HG03378 (cell line): Measurements from ENCODE around the gene SHFL.

Source experiments
- ATAC-seq: cut with Tn5 transposase; IDR thresholded peaks from one replicate; pipeline ENCODE4 v1.9.1; 2021; ENCODE audit warnings: mild to moderate bottlenecking, moderate library complexity; ENCODE audit not compliant: unreplicated experiment

SHFL gene

DNA sequence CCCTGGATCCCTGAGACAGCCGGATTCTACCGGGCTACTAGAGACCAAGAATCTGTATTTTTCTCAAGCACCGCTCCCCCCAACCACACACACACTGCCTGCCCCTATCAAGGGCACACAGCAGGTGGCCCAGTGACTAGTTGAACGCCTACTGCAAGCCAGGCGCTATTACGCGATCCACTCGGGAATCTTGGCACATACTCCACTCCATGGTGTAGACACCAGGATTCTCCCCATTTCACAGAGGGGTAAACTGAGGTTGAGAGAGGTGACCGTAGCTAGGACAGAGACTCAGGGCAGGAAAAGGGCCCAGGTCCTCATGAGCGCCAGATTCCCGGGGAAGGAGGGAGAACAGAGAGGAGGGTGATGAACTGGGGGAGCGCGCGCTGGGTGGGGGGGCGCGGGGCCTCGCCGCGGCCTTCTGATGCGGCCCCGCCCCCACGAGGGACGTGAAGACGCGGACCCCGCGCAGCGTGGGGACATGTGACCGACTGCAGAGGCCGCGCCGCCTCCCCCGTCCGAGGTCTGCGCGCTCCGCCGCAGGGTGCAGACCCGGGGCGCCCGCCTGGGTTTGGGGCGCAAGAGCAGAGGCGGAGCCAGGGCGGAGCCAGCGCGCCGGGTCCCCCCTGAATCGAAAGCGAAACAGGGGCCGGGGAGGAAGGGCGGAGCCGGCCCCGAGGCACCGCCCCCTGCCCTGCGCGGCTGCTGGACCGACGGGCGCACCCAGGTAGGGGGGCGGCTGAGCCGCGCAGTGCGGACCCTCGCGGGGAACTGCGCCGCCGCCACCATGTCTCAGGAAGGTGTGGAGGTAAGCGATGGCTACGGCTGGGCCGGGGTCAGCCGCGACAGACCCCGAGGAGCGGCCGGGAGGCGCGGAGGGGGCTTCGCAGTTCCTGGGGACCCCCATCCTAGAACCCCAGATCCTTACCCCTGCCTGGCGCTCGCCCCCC lies at the start of gene SHFL:
SHFL (plus strand) TSS at position 677 of the 950 bp plus-strand sequence; CDS start at position 788, 111 bp downstream.
- no peak for ATAC-seq

DNA sequence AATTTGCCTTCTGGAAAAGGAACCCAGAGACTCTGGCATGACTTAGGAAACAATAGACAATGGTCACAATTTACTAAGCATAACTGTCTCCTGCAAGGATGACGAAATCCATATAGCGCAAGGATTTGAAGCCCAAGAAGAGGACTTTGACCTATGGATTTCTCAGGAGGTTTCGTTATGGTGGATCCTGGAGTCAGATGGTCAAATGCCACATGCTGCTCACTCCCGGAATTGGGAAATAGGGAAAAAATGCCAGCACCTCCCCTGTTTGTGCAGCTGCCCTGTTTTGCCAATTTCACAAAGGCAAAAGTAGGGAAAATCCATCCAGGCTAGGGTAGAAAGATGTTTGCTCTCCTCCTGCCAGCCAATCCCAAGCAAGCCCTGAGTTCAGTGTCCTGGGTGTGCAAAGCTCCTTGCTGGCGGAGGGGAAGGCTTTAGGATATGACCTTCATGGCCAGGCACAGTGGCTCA lies 49.5 kb upstream of the SHFL start:
- ATAC-seq: no peak

GRCh38 chr19:10037367-10037766 lies 48.8 kb upstream of the SHFL start:
- no peak for ATAC-seq

GRCh38 chr19:10037809-10038208 lies 48.3 kb upstream of the SHFL start:
- ATAC-seq: no peak

- no peak for ATAC-seq
Measured at GRCh38 chr19:10043286-10043927, 42.7 kb upstream of the SHFL start.

DNA sequence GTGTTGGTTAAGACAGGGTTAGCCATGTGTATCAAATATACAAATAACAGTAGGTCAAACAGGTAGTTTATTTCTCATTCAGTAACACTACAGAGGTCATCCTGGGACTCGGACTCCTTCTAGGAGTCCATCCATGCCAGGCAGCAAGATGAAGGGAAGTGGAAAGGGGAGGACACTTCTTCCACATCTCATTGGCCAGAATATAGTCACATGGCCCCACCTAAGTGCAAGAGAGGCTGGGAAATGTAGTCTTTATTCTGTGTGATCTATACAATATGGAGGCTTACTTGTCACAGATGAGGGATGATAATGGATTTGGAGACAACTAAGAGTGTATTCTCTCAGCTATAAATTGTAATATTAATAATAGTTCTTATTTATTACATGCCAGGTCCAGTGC lies 41.7 kb upstream of the SHFL start:
- ATAC-seq: no peak

DNA sequence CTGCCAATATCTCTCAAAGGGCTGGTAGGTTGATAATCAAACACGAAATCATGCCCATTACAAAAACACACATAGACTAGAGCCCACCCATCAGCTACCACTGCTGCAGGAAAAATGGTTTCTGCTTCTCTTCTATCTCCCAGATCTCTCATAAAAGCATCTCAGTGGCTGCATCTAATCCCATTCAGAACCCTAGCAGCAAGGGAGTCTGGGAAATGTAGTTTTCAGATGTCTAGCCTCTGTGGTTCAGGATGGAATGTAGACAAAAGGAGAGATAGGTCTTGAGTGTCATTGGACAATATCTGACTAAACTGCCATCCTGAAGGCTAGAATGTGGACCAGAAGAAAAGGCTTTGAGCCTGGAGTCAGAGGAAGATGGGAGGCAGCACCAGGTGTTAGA lies 40.7 kb upstream of the SHFL start:
- no peak for ATAC-seq

GRCh38 chr19:10049626-10050025 lies 36.5 kb upstream of the SHFL start:
- ATAC-seq: no peak

- no peak for ATAC-seq
Measured at GRCh38 chr19:10052602-10053360, 33.3 kb upstream of the SHFL start.

DNA sequence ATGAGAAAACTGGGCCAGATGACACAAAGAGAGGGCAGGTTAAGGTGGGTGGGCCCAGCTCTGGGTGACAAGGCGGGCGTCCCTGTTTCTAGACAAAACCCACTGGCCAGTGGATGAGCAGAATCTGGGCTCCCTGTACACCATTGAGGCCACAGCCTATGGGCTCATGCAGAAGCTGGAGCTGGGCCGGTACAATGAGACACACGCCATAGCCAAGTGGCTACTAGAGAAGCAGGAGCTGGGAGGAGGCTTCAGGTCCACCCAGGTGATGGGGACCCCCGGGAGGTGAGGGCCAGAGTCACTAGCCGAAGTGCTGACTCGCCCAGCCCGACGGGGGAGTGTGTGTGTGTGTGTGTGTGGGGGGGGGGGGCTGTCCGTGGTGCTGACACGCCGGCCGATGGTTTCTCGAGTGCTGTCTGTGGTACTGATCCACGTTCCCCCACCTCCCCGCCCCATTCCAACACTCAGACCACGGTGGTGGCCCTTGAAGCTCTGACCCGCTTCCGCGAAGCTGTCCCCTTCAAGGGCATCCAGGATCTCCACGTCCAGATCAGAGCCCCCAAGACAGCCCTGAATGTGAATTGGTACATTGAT lies 24.3 kb upstream of the SHFL start:
- ATAC-seq: no peak

- no peak for ATAC-seq
Measured at GRCh38 chr19:10068205-10068604, 17.9 kb upstream of the SHFL start.

- ATAC-seq: no peak
Measured at GRCh38 chr19:10069046-10069445, 17.1 kb upstream of the SHFL start.

DNA sequence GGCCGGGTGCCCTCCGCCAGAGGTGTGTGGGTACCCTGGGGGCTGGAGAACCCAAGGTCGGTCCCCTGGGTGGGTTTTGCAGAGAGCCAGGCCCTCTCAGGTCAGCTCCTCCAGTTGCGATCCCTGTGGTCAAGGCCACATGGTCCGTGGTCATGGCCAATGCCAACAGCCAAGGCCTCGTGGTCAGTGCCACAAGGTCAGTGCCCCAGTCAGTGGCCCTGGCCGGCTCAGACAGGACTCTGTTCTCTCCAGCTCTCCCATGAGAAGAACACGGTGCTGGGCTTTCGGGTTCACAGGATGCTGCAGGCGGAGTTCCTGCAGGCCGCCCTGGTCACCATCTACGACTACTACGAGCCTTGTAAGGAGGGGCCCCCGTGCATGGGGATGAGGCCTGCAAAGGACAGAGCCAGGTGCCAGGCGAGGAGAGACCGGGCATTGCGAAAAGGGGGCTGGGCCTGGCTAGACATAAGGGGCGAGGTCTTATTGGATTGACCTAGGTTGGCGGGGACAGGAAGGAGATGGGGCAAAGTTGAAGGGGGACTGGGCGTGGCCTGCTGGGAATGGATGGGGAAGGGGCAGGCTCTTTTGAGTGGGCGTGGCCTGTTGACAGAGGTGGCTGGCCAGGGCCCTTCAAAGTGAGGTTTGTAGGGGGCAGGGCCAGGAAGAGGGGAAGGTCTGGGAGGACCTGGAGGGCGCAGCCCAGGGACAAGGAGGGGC lies 15.2 kb upstream of the SHFL start:
- ATAC-seq: no peak

- no peak for ATAC-seq
Measured at GRCh38 chr19:10074153-10074552, 12.0 kb upstream of the SHFL start.

DNA sequence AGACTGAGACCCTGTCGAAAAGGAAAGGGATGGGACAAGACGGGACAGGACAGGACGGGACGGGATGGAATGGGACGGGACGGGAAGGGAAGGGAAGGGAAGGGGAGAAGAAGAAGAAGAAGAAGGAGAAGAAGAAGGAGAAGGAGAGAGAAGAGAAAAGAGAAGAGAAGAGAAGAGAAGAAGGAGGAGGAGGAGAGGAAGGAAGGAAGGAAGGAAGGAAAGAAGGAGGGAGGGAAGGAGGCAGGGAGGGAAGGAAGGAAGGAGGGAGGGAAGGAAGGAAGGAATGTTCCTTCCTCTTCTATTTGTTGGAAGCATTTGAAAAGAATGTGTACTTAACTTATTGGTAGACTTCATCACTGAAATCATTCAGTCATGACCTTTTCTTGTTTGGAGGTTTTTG lies 9.6 kb upstream of the SHFL start:
- ATAC-seq: no peak

DNA sequence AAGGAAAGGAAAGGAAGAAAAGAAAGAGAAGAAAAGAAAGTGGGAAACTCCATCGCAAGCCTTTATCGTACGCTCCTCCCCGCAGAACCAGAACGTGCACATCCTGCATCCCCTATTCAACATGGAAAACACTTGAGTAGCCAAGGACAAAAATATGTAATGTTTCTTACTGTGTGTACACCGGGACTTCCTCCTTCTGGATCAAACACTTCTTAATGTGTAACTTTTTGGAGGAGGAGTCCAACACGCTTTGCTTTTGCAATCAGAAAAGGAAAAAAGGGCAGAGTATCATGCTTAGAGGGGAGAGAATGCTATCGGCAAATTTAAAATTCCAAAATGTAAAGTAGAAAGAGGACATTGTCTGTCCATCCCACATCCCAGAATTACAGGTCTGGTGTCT lies 7.8 kb upstream of the SHFL start:
- ATAC-seq: no peak

GRCh38 chr19:10079031-10079453 lies 7.1 kb upstream of the SHFL start:
- no peak for ATAC-seq

DNA sequence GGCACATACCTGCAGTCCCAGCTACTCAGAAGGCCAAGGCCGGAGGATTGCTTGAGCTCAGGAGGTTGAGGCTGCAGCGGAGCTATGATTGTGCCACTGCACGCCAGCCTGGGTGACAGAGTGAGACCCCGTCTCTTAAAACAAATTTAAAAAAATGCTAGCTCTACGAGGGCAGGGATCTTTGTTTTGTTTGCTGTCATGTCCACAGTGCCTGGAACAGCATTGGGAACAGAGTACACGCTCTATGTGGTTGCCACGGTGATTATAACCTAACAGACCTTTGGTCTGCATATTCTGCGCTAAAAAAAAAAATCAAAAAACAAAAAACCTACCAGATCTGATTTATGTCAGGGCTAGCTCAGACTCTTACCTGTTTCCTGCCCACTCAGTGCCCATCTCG lies 2.2 kb upstream of the SHFL start:
- no peak for ATAC-seq

GRCh38 chr19:10084803-10085202 lies 1.3 kb upstream of the SHFL start:
- no peak for ATAC-seq

- ATAC-seq: no peak
Measured at GRCh38 chr19:10086591-10087192, 575 bp downstream of the SHFL start.
